GM12872 (cell line): Measurements from ENCODE around the gene ENTPD2.

Experiments used
- CTCF ChIP-seq: IDR thresholded peaks from 3 replicates; pipeline ENCODE4 v1.5.1; 2011; ENCODE audit warnings: low read depth, mild to moderate bottlenecking, low read length, moderate library complexity; ENCODE audit not compliant: insufficient read depth

Gene ENTPD2

GRCh38 chr9:137004285-137004684 is 49.6 kb downstream of the ENTPD2 start:
- 0 out of 3 replicates have a peak, but pooled peaks have one; percentile 24 for TF ChIP-seq CTCF

GRCh38 chr9:137002646-137003041 is 51.2 kb downstream of the ENTPD2 start:
- no peak for TF ChIP-seq CTCF

GRCh38 chr9:137001857-137002645 is 51.8 kb downstream of the ENTPD2 start:
- TF ChIP-seq CTCF, result no peak

- TF ChIP-seq CTCF, result no peak
Measured at GRCh38 chr9:137000177-137000930, 53.5 kb downstream of the ENTPD2 start.
